ENCODE measurements around the gene ATP7B.

- TF ChIP-seq POLR2AphosphoS5 (IDR thresholded peaks at IDR 0.05) (no peak), CTCF (IDR thresholded peaks at IDR 0.05) (no peak), POLR2A (IDR thresholded peaks at IDR 0.05) (no peak)
Observed at GRCh38 chr13:51971520-51972426, 39.5 kb downstream of the ATP7B start.

Measured in transverse colon (tissue), 4 donors.